ENCODE results near the gene RNF144A.

DNA sequence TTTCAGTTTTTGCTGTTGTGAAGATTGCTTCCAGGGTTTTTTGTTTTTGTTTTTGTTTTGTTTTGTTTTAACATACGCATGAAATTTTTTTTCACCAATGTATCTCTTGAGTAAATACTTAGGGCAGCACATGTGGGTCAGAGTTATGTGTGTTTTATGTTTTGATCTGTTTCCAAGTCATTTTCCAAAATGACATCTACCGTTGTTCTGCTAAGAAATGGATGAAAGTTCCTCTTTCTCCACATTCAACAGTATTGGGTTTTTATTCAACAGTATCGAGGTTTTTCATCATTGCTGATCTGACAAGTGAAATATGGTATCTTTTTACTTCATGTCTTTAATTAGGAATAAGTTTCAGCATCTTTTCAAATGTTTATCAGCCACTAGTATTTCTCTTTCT, 16.7 kb downstream of the RNF144A start:
- TF ChIP-seq GATA3 (IDR thresholded peaks at IDR 0.05; ENCODE audit: low read depth, low read length) (no peak), GATA2 (IDR thresholded peaks at IDR 0.05; ENCODE audit: low read depth, low read length) (no peak)
